HG03432 (cell line): ENCODE measurements around the gene CCL25.
"Not testable (repeated sequence)": the region's sequence is repeated elsewhere in the genome, so short reads cannot be mapped to it uniquely, and the experiment has no call there.

Source experiments
- ATAC-seq: cut with Tn5 transposase; IDR thresholded peaks from one replicate; pipeline ENCODE4 v1.9.1; 2021; ENCODE audit warnings: mild to moderate bottlenecking, moderate library complexity; ENCODE audit not compliant: unreplicated experiment

Gene CCL25

GRCh38 chr19:8084152-8084551 is 31.6 kb downstream of the CCL25 start:
- no peak for ATAC-seq

GRCh38 chr19:8085598-8086408 is 33.2 kb downstream of the CCL25 start:
- ATAC-seq: no peak

GRCh38 chr19:8086849-8087248 is 34.3 kb downstream of the CCL25 start:
- no peak for ATAC-seq

- ATAC-seq: no peak
These were observed 35.3 kb downstream of the CCL25 start for GRCh38 chr19:8087876-8088275.

GRCh38 chr19:8088752-8089663 is 36.4 kb downstream of the CCL25 start:
- no peak for ATAC-seq

GRCh38 chr19:8089664-8090601 is 37.4 kb downstream of the CCL25 start:
- no peak for ATAC-seq

GRCh38 chr19:8090950-8091349 is 38.4 kb downstream of the CCL25 start:
- ATAC-seq: no peak

- ATAC-seq: no peak
These were observed 41.2 kb downstream of the CCL25 start for GRCh38 chr19:8093740-8094139.

- ATAC-seq: no peak
These were observed 41.8 kb downstream of the CCL25 start for GRCh38 chr19:8094336-8094735.

GRCh38 chr19:8095354-8095886 is 42.9 kb downstream of the CCL25 start:
- ATAC-seq: no peak

GRCh38 chr19:8096071-8096470 is 43.5 kb downstream of the CCL25 start:
- no peak for ATAC-seq

- no peak for ATAC-seq
These were observed 44.6 kb downstream of the CCL25 start for GRCh38 chr19:8097198-8097597.

GRCh38 chr19:8097681-8098567 is 45.4 kb downstream of the CCL25 start:
- no peak for ATAC-seq

- no peak for ATAC-seq
These were observed 48.8 kb downstream of the CCL25 start for GRCh38 chr19:8101311-8101710.

GRCh38 chr19:8101910-8102309 is 49.4 kb downstream of the CCL25 start:
- ATAC-seq: not testable (repeated sequence)

GRCh38 chr19:8105471-8105870 is 52.9 kb downstream of the CCL25 start:
- no peak for ATAC-seq

- no peak for ATAC-seq
These were observed 54.8 kb downstream of the CCL25 start for GRCh38 chr19:8107301-8107903.

- no peak for ATAC-seq
These were observed 56.2 kb downstream of the CCL25 start for GRCh38 chr19:8108560-8109445.
